MM.1S (cell line): ENCODE data around the gene C1orf50.
A peak's percentile ranks its signal among the peaks of the same experiment; 100 is the strongest.
"Not testable (repeated sequence)": the region's sequence is repeated elsewhere in the genome, so short reads cannot be mapped to it uniquely, and the experiment has no call there.

ENCODE experiments used
- DNase-seq: peaks from one replicate; pipeline ENCODE4 v3.0.0-alpha.2; 2015
- H2AFZ ChIP-seq: fragments of 300-600 bp; sonication (generic); 2 replicates; pipeline ENCODE4 v1.6.0; 2016; ENCODE audit warnings: antibody characterized with exemption, low read length
- H3F3A ChIP-seq: fragments of 300-600 bp; sonication (generic); 2 replicates; pipeline ENCODE4 v1.6.1; 2016; ENCODE audit warnings: mild to moderate bottlenecking, antibody characterized with exemption, low read length, moderate library complexity, mixed read lengths; ENCODE audit not compliant: insufficient read depth
- H3K27ac ChIP-seq: fragments of 300-600 bp; sonication (generic); 2 replicates; pipeline ENCODE4 v1.5.1; 2016; ENCODE audit warnings: mild to moderate bottlenecking, low read length
- H3K27me3 ChIP-seq: fragments of 300-600 bp; sonication (generic); replicated peaks from 2 replicates; pipeline ENCODE4 v1.6.0; 2016; ENCODE audit warnings: low read length; ENCODE audit not compliant: insufficient read depth
- H3K36me3 ChIP-seq: fragments of 300-600 bp; sonication (generic); replicated peaks from 2 replicates; pipeline ENCODE4 v1.6.1; 2016; ENCODE audit warnings: mild to moderate bottlenecking, low read length, mixed read lengths; ENCODE audit not compliant: insufficient read depth
- H3K4me1 ChIP-seq: fragments of 300-600 bp; sonication (generic); 2 replicates; pipeline ENCODE4 v1.6.1; 2016; ENCODE audit warnings: low read length, mixed read lengths
- H3K4me2 ChIP-seq: fragments of 300-600 bp; sonication (generic); 2 replicates; pipeline ENCODE4 v1.6.0; 2016; ENCODE audit warnings: low read depth, low read length
- H3K4me3 ChIP-seq: fragments of 300-600 bp; sonication (generic); 2 replicates; pipeline ENCODE4 v1.5.1; 2016; ENCODE audit warnings: low read length, mixed read lengths
- H3K79me2 ChIP-seq: fragments of 300-600 bp; sonication (generic); 2 replicates; pipeline ENCODE4 v1.6.1; 2016; ENCODE audit warnings: mixed run types, low read length, mixed read lengths
- H3K9ac ChIP-seq: fragments of 300-600 bp; sonication (generic); 2 replicates; pipeline ENCODE4 v1.6.1; 2016; ENCODE audit warnings: low read length, mixed read lengths
- H3K9me2 ChIP-seq: fragments of 300-600 bp; sonication (generic); replicated peaks from 2 replicates; pipeline ENCODE4 v1.6.1; 2016; ENCODE audit warnings: mild to moderate bottlenecking, low read length, mixed read lengths; ENCODE audit not compliant: insufficient read depth
- H3K9me3 ChIP-seq: fragments of 300-600 bp; sonication (generic); replicated peaks from 2 replicates; pipeline ENCODE4 v1.6.1; 2016; ENCODE audit warnings: mild to moderate bottlenecking, low read length, mixed read lengths; ENCODE audit not compliant: insufficient read depth
- H4K20me1 ChIP-seq: fragments of 300-600 bp; sonication (generic); 2 replicates; pipeline ENCODE4 v1.6.1; 2016; ENCODE audit warnings: mild to moderate bottlenecking, low read length, moderate library complexity, mixed read lengths; ENCODE audit not compliant: insufficient read depth
- CTCF ChIP-seq: fragments of 300-600 bp; sonication (generic); IDR thresholded peaks from 2 replicates; pipeline ENCODE4 v1.5.1; 2016; ENCODE audit warnings: antibody characterized with exemption, low read length, mixed read lengths
- EZH2 ChIP-seq: fragments of 300-600 bp; sonication (generic); optimal IDR thresholded peaks from 2 replicates; pipeline ENCODE3; 2017; ENCODE audit warnings: low read depth, mild to moderate bottlenecking, antibody characterized with exemption, low read length, mixed read lengths
- EZH2phosphoT487 ChIP-seq: fragments of 300-600 bp; sonication (generic); IDR thresholded peaks from 2 replicates; pipeline ENCODE4 v1.6.1; 2018; ENCODE audit warnings: antibody characterized with exemption, low read length

Gene C1orf50

GRCh38 chr1:42766741-42767509, at the start of gene C1orf50, which contains the start of gene P3H1:
Gene C1orf50 (plus strand): TSS chr1:42767249. CDS start chr1:42767312, 63 bp downstream.
Gene P3H1 (minus strand): TSS chr1:42767028. CDS start chr1:42766971, 57 bp downstream.
- H3K27me3 ChIP-seq = no peaks in the 10 kb centered on the region
- H3K27ac ChIP-seq = peak within 1 kb of the TSS; percentile 42; the same call in 1 of the 2 replicates
- peak within 1 kb of the TSS; percentile 92 for H3K4me2 ChIP-seq
- no peaks in the 10 kb centered on the region for H3K36me3 ChIP-seq
- no peaks in the 10 kb centered on the region for H3K9me3 ChIP-seq
- no peaks in the 10 kb centered on the region for H3K9me2 ChIP-seq
- H2AFZ ChIP-seq = peak within 1 kb of the TSS; percentile 97
- no peaks in the 10 kb centered on the region for H4K20me1 ChIP-seq
- H3F3A ChIP-seq = no peaks in the 10 kb centered on the region
- H3K4me1 ChIP-seq = peaks cover 7% of the 10 kb centered on the region
- peak within 1 kb of the TSS; percentile 84 for H3K4me3 ChIP-seq
- H3K9ac ChIP-seq = peak within 1 kb of the TSS; percentile 74
- peaks cover 63% of the 10 kb centered on the region for H3K79me2 ChIP-seq
- no peak for TF ChIP-seq EZH2phosphoT487
- TF ChIP-seq EZH2 = no peak
- no peak for TF ChIP-seq CTCF
- peak; percentile 100 for DNase-seq

DNA sequence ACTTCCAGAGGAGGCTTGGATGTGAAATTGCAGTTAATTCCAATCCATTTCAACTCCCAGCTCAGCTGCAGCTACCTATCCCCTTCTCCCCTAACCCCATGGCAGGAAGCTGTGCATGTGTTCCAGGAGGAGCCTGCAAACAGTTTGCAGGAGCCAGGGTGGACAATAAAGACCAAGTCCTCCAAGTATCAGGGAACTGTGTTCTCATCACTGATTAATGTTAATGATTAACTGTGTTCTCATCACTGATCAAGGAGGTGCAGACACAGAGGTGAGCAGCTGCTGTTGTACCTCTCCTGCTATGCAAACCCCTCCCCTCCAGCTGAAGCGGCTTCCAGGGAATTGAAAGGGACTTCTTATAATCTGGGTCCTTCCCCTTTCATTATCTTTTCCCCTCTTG, 46.2 kb upstream of the C1orf50 start:
- DNase-seq = no peak
- H3K36me3 ChIP-seq = no peaks in the 10 kb centered on the region
- TF ChIP-seq EZH2phosphoT487 (no peak), EZH2 (no peak), CTCF (no peak)
- no peaks in the 10 kb centered on the region for H3K27me3 ChIP-seq
- no peaks in the 10 kb centered on the region for H3K4me1 ChIP-seq
- no peaks in the 10 kb centered on the region for H3K9me3 ChIP-seq
- no peak overlapping the region for H3K4me3 ChIP-seq
- H3K9ac ChIP-seq = no peak overlapping the region
- no peaks in the 10 kb centered on the region for H3K79me2 ChIP-seq
- H3K9me2 ChIP-seq = no peaks in the 10 kb centered on the region
- peaks cover 3% of the 10 kb centered on the region; the same call in 1 of the 2 replicates for H3F3A ChIP-seq
- no peak overlapping the region for H3K4me2 ChIP-seq
- H4K20me1 ChIP-seq = no peaks in the 10 kb centered on the region
- no peak overlapping the region for H2AFZ ChIP-seq
- H3K27ac ChIP-seq = no peak overlapping the region

DNA sequence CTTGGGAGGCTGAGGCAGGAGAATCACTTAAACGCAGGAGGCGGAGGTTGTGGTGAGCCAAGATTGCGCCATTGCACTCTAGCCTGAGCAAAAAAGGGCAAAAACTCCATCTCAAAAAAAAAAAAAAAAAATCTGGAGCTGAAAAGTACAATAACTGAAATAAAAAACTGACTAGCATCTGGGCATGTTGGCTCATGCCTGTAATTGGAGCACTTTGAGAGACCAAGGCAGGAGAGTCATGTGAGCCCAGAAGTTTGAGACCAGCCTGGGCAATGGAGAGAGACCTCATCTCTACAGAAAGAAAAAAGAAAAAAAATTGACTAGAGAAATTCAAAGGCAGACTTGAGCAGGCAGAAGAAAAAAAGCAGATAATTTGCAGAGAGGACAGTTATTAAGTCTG, 45.1 kb upstream of the C1orf50 start:
- Histone ChIP-seq H3K4me3 (no peak overlapping the region), H3K27ac (no peak overlapping the region), H3K36me3 (no peaks in the 10 kb centered on the region), H3K79me2 (no peaks in the 10 kb centered on the region), H2AFZ (no peak overlapping the region), H3F3A (peaks cover 3% of the 10 kb centered on the region; the same call in 1 of the 2 replicates), H4K20me1 (no peaks in the 10 kb centered on the region), H3K9me2 (no peaks in the 10 kb centered on the region), H3K4me2 (no peak overlapping the region), H3K9me3 (no peaks in the 10 kb centered on the region), H3K4me1 (no peaks in the 10 kb centered on the region), H3K27me3 (no peaks in the 10 kb centered on the region), H3K9ac (no peak overlapping the region)
- no peak for DNase-seq
- TF ChIP-seq EZH2phosphoT487 (no peak), EZH2 (no peak), CTCF (no peak)

DNA sequence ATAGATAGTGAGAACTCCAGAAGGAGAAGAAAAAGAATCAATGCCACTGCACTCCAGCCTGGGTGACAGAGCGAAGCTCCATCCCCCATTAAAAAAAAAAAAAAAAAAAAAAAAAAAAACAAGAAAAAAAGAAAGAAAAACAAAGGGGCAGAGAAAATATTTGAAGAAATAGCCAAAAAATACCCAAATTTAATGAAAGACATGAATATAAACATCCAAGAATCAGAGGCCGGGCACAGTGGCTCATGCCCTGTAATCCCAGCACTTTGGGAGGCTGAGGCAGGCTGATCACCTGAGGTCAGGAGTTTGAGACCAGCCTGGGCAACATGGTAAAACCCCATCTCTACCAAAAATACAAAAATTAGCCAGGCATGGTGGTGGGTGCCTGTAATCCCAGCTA, 44.6 kb upstream of the C1orf50 start:
- not testable (repeated sequence) for H3K4me2 ChIP-seq, H3K27me3 ChIP-seq, H3K36me3 ChIP-seq, H3F3A ChIP-seq, H3K9me2 ChIP-seq, H2AFZ ChIP-seq, H3K9ac ChIP-seq, H3K9me3 ChIP-seq, H3K27ac ChIP-seq, H3K79me2 ChIP-seq, H3K4me1 ChIP-seq, H3K4me3 ChIP-seq, DNase-seq, H4K20me1 ChIP-seq
